HepG2 (cell line): ENCODE measurements around the gene CYP4F2. TPM values are rescaled to one million over a fixed set of nuclear protein-coding genes. Genes with fewer than 3 reads are reported as not detected.
A peak's percentile ranks its signal among the peaks of the same experiment; 100 is the strongest.

Source experiments
- ARID2 ChIP-seq: sonication (generic); formaldehyde crosslinking; IDR thresholded peaks from 2 replicates; pipeline ENCODE4 v1.8.1; 2022; ENCODE audit warnings: mild to moderate bottlenecking, missing genetic modification reagents, borderline replicate concordance
- BHLHE40 ChIP-seq: IDR thresholded peaks from 2 replicates; pipeline ENCODE4 v1.6.1; 2011; ENCODE audit warnings: low read length, improper control_type of control experiment
- HNRNPLL ChIP-seq: fragments of 200-400 bp; formaldehyde crosslinking; IDR thresholded peaks from 2 replicates; pipeline ENCODE4 v1.6.1; 2017; ENCODE audit warnings: mild to moderate bottlenecking, low read depth, low read length; ENCODE audit not compliant: poor library complexity, severe bottlenecking
- KAT7 ChIP-seq: IDR thresholded peaks from 2 replicates; pipeline ENCODE4 v1.6.1; 2018; ENCODE audit warnings: borderline replicate concordance, missing compliant biosample characterization
- KMT2B ChIP-seq: IDR thresholded peaks from 2 replicates; pipeline ENCODE4 v1.6.1; 2016; ENCODE audit warnings: missing genetic modification reagents, missing compliant biosample characterization
- NCOA1 ChIP-seq: sonication (generic); formaldehyde crosslinking; IDR thresholded peaks from 2 replicates; pipeline ENCODE4 v1.9.0; 2021; ENCODE audit warnings: missing genetic modification reagents
- NFE2L1 ChIP-seq: sonication (generic); formaldehyde crosslinking; IDR thresholded peaks from 2 replicates; pipeline ENCODE4 v1.4.0; 2020; ENCODE audit warnings: missing genetic modification reagents, mild to moderate bottlenecking, borderline replicate concordance
- NFYC ChIP-seq: IDR thresholded peaks from 2 replicates; pipeline ENCODE4 v1.6.1; 2016; ENCODE audit warnings: missing genetic modification reagents, missing compliant biosample characterization
- RFX5 ChIP-seq: IDR thresholded peaks from 2 replicates; pipeline ENCODE4 v1.6.1; 2011; ENCODE audit warnings: low read depth, low read length, improper control_type of control experiment
- STAT5B ChIP-seq: sonication (generic); formaldehyde crosslinking; IDR thresholded peaks from 2 replicates; pipeline ENCODE4 v1.4.0; 2020; ENCODE audit warnings: missing genetic modification reagents
- ZBTB26 ChIP-seq: IDR thresholded peaks from 2 replicates; pipeline ENCODE4 v1.6.1; 2016; ENCODE audit warnings: missing compliant biosample characterization, missing genetic modification reagents, borderline replicate concordance
- ZFYVE20 ChIP-seq: sonication (generic); formaldehyde crosslinking; IDR thresholded peaks from 2 replicates; pipeline ENCODE4 v1.8.0; 2023; ENCODE audit warnings: low read depth, mild to moderate bottlenecking, moderate library complexity, missing genetic modification reagents, borderline replicate concordance
- ZNF12 ChIP-seq: sonication (generic); formaldehyde crosslinking; IDR thresholded peaks from 2 replicates; pipeline ENCODE4 v1.5.0; 2020; ENCODE audit warnings: missing genetic modification reagents
- ZNF160 ChIP-seq: sonication (generic); formaldehyde crosslinking; IDR thresholded peaks from 2 replicates; pipeline ENCODE4 v1.8.0; 2022; ENCODE audit warnings: mild to moderate bottlenecking, inconsistent platforms, missing genetic modification reagents
- ZNF224 ChIP-seq: sonication (generic); formaldehyde crosslinking; IDR thresholded peaks from 2 replicates; pipeline ENCODE4 v1.5.0; 2020; ENCODE audit warnings: mild to moderate bottlenecking, missing genetic modification reagents
- ZNF292 ChIP-seq: sonication (generic); formaldehyde crosslinking; IDR thresholded peaks from 2 replicates; pipeline ENCODE4 v1.8.1; 2022; ENCODE audit warnings: mild to moderate bottlenecking, low read depth, missing genetic modification reagents, borderline replicate concordance
- ZNF354B ChIP-seq: sonication (generic); formaldehyde crosslinking; IDR thresholded peaks from 2 replicates; pipeline ENCODE4 v1.8.0; 2022; ENCODE audit warnings: mild to moderate bottlenecking, missing genetic modification reagents
- ZNF557 ChIP-seq: sonication (generic); formaldehyde crosslinking; IDR thresholded peaks from 2 replicates; pipeline ENCODE4 v1.4.0; 2020; ENCODE audit warnings: missing genetic modification reagents
- ZNF644 ChIP-seq: IDR thresholded peaks from 2 replicates; pipeline ENCODE4 v1.6.1; 2016; ENCODE audit warnings: low read depth
- ZNF691 ChIP-seq: sonication (generic); formaldehyde crosslinking; IDR thresholded peaks from 2 replicates; pipeline ENCODE4 v1.4.0; 2020; ENCODE audit warnings: missing genetic modification reagents, low read depth, mild to moderate bottlenecking, borderline replicate concordance
- polyA plus RNA-seq, 8 experiments: library from polyadenylated mRNA; depleted of rRNA in 3 of 8; stranded (reverse) in 7 of 8; unstranded in 1 of 8; fragments of >200 nt; fragmentation: Illumina TruSeq in 4 of 8; extraction: Trizol in 4 of 8; gene quantifications; 2 replicates each; pipeline versions ENCODE4 v1.2.1 to v1.2.3, GENCODE V29; 2011 to 2016; ENCODE audit warnings: low read depth in 4 of 8, missing spikeins in 1 of 8, mixed read lengths in 1 of 8; ENCODE audit not compliant: insufficient read depth in 1 of 8
- total RNA-seq, 5 experiments: library from RNA; depleted of rRNA; stranded (reverse); fragments of >200 nt; fragmentation: Illumina TruSeq; extraction: Trizol; gene quantifications; 2 replicates each; pipeline ENCODE4 v1.2.3, GENCODE V29; 2016; ENCODE audit warnings: low read depth in 1 of 5
- TF ChIP-seq, protein P1 (sequence below): IDR thresholded peaks from 2 replicates; pipeline ENCODE4 v1.6.1; 2016
- TF ChIP-seq, protein P2 (sequence below): sonication (generic); formaldehyde crosslinking; IDR thresholded peaks from 2 replicates; pipeline ENCODE4 v1.4.0; 2020; ENCODE audit warnings: mild to moderate bottlenecking, missing genetic modification reagents, borderline replicate concordance

CYP4F2 gene
- total and polyA plus RNA-seq, 2 of the 13 experiments (the other 11 are each of a cell fraction or from before 2014, with no cell fraction given) = 3.7 to 3.9 TPM

DNA sequence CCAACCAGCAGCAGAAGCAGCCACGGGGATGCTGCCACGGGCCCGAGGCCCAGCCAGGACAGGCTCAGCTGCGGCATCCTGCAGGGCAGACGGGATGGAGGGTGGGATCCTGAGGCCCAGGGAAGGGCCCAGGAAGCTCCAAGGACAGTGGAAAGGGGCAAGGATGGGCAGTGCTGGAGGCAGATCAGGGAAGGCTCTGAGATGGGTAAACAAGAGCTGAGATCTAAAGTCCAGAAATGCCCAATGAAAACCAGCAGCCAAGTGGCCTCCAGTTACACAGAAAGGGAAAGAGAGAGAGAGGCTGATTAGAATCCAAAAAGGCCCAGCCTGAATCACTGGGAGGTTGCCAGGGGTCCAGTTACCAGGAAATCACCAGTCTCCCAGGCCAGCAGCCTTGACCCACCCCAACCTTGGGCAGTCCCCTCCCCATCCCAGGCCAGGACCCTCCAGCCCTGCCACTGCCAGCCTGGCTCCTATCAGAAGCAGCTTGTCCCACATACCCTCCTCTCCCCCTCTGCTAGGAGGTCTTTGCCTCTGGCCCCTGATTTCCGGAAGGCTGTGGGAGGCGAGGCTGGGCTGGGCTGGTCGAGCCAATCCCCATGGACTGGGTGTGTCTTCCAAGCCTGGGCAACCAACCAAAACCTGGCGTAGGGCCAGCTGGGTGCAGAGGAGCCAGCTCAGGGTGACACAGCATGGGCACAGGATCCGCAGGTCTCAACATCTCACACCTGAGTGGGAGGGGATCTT is 36.6 kb upstream of the CYP4F2 start, which contains the start of gene CYP4F11 (continued):
- no peak for TF ChIP-seq NCOA1
- TF ChIP-seq, protein P1, sequence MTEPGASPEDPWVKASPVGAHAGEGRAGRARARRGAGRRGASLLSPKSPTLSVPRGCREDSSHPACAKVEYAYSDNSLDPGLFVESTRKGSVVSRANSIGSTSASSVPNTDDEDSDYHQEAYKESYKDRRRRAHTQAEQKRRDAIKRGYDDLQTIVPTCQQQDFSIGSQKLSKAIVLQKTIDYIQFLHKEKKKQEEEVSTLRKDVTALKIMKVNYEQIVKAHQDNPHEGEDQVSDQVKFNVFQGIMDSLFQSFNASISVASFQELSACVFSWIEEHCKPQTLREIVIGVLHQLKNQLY (CRISPR knock-in tag) = no peak
- TF ChIP-seq RFX5 = no peak
- no peak; the same call in 1 of the 2 replicates for TF ChIP-seq ZNF644
- TF ChIP-seq ZNF292 (CRISPR knock-in tag) = peak; percentile 84; the same call in 1 of the 2 replicates
- no peak for TF ChIP-seq ZNF160 (CRISPR knock-in tag)
- TF ChIP-seq ZNF12 (CRISPR knock-in tag) = no peak
- TF ChIP-seq HNRNPLL = peak; percentile 22
- 0 out of 2 replicates have a peak, but pooled peaks have one; percentile 48 for TF ChIP-seq ZBTB26 (CRISPR knock-in tag)
- TF ChIP-seq ZNF691 (CRISPR knock-in tag) = no peak
- TF ChIP-seq KAT7 (CRISPR knock-in tag) = 0 out of 2 replicates have a peak, but pooled peaks have one; percentile 62
- no peak for TF ChIP-seq STAT5B (CRISPR knock-in tag)
- no peak for TF ChIP-seq ZNF557 (CRISPR knock-in tag)
- TF ChIP-seq NFYC (CRISPR knock-in tag) = peak; percentile 51
- 0 out of 2 replicates have a peak, but pooled peaks have one; percentile 39 for TF ChIP-seq ZNF224 (CRISPR knock-in tag)
- TF ChIP-seq NFE2L1 (CRISPR knock-in tag) = no peak
- TF ChIP-seq, protein P2, sequence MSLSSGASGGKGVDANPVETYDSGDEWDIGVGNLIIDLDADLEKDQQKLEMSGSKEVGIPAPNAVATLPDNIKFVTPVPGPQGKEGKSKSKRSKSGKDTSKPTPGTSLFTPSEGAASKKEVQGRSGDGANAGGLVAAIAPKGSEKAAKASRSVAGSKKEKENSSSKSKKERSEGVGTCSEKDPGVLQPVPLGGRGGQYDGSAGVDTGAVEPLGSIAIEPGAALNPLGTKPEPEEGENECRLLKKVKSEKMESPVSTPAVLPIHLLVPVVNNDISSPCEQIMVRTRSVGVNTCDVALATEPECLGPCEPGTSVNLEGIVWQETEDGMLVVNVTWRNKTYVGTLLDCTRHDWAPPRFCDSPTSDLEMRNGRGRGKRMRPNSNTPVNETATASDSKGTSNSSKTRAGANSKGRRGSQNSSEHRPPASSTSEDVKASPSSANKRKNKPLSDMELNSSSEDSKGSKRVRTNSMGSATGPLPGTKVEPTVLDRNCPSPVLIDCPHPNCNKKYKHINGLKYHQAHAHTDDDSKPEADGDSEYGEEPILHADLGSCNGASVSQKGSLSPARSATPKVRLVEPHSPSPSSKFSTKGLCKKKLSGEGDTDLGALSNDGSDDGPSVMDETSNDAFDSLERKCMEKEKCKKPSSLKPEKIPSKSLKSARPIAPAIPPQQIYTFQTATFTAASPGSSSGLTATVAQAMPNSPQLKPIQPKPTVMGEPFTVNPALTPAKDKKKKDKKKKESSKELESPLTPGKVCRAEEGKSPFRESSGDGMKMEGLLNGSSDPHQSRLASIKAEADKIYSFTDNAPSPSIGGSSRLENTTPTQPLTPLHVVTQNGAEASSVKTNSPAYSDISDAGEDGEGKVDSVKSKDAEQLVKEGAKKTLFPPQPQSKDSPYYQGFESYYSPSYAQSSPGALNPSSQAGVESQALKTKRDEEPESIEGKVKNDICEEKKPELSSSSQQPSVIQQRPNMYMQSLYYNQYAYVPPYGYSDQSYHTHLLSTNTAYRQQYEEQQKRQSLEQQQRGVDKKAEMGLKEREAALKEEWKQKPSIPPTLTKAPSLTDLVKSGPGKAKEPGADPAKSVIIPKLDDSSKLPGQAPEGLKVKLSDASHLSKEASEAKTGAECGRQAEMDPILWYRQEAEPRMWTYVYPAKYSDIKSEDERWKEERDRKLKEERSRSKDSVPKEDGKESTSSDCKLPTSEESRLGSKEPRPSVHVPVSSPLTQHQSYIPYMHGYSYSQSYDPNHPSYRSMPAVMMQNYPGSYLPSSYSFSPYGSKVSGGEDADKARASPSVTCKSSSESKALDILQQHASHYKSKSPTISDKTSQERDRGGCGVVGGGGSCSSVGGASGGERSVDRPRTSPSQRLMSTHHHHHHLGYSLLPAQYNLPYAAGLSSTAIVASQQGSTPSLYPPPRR (CRISPR knock-in tag) = no peak
- no peak for TF ChIP-seq ARID2
- peak; percentile 14; the same call in 1 of the 2 replicates for TF ChIP-seq KMT2B (CRISPR knock-in tag)
- TF ChIP-seq ZNF354B (CRISPR knock-in tag) = no peak
- TF ChIP-seq BHLHE40 = no peak
- no peak for TF ChIP-seq ZFYVE20
